ENCODE measurements around the gene C2orf74. TPM values are rescaled to one million over a fixed set of nuclear protein-coding genes. Genes with fewer than 3 reads are reported as not detected.
"Not testable (repeated sequence)": the region's sequence is repeated elsewhere in the genome, so short reads cannot be mapped to it uniquely, and the experiment has no call there.

Gene C2orf74
- 51.5 and 80.7 TPM in 2 replicates for total RNA-seq (2014; rRNA removed; shearing (Covaris generic))

DNA sequence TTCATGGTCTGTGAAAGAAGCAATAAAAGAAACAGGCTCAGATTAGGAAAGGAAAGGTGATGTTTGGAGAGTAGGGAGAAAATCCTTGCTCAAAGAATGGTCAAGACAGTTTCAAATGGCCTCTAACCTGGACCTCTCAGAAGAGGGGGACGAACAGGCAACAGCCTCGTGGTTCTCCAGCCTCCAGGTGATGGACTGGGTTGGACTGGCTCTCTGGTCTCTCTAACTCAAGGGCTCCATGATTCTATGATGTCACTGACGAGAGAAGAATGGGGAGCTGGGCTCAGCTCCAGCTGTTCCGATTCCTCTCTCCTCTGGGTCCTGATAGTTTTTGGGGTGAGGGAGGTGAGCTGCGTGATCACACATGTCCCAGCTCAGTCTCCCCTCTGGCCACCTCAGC lies at the start of gene C2orf74:
Gene C2orf74 (plus strand): TSS at position 301 of the 400 bp plus-strand sequence. CDS start 327 bp downstream, outside the sequence.
- DNase-seq (ENCODE audit: low spot score), result no peak

- no peak for DNase-seq (ENCODE audit: low spot score)
These were observed 47.8 kb upstream of the C2orf74 start for GRCh38 chr2:61114147-61114546.

DNA sequence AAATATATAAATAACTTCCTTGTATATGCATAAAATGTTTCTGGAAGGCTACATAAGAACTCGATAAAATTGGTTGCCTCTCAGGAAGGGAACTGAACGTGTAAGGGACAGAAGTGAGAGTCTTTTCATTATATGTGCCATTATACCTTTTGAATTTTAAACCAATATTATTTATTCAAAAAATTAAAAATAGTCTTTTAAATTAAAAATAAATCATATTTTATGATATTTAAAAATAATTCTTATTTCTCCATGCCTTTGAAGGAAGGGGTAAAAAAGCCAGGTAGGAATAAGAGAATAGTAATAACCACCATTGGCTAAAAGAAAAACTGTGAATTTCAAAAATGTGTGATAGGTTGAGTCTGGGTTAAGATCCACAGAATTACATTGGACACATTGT lies 45.7 kb upstream of the C2orf74 start:
- DNase-seq (ENCODE audit: low spot score), result no peak

GRCh38 chr2:61117534-61117933 lies 44.5 kb upstream of the C2orf74 start:
- DNase-seq (ENCODE audit: low spot score), result peak; percentile 11

DNA sequence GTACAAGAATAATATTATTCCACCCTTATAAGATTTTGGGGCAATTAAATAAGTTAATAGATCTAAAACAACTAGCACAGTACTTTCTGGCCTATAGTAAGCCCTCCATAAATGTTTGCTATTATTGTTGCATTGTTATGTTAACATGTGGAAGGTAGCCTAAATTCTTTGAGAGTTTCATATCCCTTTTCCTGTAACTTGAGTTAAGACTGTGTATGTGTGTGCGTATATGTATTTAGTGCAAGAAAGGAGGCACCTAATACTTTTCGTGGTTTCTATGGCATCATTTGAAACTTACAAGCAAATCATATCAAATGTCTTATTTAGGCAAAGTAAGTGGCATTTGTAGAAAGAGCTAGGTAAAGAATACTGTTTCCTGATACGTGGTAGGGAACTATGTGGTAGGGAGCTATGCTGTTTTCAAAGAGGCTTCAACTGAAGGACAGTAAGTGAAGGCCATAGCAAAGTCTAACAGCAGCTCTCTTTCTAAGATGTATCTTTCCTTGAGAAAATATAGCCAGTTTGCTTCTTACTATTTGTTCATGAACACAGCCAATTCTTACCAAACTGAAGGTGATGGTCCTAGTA lies 36.8 kb upstream of the C2orf74 start:
- DNase-seq (ENCODE audit: low spot score), result no peak

DNA sequence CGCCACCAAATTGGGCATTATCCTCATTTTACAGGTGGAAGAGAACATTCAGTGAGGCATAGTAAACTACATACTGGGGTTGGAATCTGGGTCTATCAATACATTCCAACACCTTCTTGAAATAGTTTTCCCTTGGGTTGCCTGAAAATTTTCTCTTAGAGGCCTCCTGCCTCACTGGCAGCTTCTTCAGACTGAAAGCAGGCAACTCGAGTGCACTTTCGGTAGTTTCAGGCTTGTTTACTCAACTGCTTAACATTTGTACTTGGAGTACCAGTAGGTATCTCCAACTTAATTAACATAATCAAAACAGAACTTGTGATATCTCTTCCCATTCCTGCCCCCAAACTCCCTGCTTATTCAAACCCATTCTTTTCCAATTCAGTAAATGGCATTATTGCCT lies 36.2 kb upstream of the C2orf74 start:
- DNase-seq (ENCODE audit: low spot score), result no peak

GRCh38 chr2:61128122-61128521 lies 33.9 kb upstream of the C2orf74 start:
- not testable (repeated sequence) for DNase-seq (ENCODE audit: low spot score)

GRCh38 chr2:61134141-61134540 lies 27.8 kb upstream of the C2orf74 start:
- no peak for DNase-seq (ENCODE audit: low spot score)

DNA sequence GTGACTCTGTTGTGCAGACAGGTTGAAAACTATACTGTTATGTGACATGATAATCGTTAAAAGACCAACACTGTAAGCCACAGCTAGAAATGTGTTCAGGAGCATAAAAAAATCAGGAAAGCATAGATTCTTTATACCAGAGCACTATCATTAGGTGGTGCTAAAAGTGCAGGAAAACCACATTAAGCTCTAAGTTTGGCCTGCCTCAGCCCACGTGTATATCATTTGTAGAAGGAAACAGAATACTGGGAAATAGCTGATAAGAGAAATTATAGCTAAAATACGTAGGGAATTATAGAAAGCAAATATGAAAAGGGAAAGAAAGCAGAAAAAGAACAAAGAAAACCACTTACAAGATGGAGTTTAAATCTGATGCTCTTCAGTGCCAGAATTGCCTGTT lies 26.5 kb upstream of the C2orf74 start:
- peak; percentile 30 for DNase-seq (ENCODE audit: low spot score)

- no peak for DNase-seq (ENCODE audit: low spot score)
These were observed 23.1 kb upstream of the C2orf74 start for GRCh38 chr2:61138859-61139258.

- no peak for DNase-seq (ENCODE audit: low spot score)
These were observed 20.8 kb upstream of the C2orf74 start for GRCh38 chr2:61141151-61141550.

DNA sequence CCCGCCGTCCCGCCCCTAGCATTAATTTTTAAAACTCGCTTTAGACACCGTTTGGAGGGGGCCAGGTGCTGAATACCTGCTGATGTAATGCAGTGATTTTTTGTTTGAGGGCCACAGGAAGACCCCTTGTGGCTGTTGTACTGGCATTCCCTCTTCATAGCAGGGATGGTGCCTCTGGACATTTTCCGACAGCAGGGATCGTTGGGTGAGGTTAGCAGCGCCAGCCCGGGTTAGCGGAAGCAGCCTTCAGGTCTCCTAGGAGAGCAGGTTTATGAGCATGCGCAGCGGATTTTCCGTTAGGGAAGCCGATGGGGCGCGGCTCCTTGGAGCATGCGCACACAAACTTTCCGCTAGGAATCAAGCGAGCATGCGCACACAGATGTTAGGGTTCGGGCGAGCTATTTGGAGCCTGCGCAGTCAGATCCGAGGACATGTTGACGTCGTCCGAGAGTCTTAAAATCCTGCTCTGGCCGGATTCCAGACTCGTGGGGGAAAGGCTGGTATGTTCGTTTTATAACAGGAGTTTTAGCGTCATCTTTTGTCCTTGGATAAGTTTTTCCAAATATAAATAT lies 17.2 kb upstream of the C2orf74 start:
- DNase-seq (ENCODE audit: low spot score), result peak; percentile 98

DNA sequence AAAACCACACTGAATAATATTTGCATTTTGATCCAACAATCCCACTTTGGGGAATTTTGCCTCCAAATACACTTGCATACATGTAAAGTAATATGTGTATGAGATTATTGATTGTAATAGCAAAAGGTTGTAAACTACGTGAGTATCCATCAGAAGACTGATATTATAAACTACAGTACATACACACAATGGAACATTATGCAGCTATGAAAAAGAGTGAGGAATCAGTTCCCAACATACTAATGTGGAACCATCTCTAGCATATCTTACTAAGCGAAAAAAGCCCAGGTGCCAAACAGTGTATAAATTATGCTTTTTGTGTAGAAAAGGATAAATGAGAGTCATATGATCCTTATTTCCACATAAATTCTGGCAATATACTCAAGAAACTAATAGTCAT lies 16.0 kb upstream of the C2orf74 start:
- DNase-seq (ENCODE audit: low spot score), result no peak

- not testable (repeated sequence) for DNase-seq (ENCODE audit: low spot score)
These were observed 13.9 kb upstream of the C2orf74 start for GRCh38 chr2:61148091-61148490.

DNA sequence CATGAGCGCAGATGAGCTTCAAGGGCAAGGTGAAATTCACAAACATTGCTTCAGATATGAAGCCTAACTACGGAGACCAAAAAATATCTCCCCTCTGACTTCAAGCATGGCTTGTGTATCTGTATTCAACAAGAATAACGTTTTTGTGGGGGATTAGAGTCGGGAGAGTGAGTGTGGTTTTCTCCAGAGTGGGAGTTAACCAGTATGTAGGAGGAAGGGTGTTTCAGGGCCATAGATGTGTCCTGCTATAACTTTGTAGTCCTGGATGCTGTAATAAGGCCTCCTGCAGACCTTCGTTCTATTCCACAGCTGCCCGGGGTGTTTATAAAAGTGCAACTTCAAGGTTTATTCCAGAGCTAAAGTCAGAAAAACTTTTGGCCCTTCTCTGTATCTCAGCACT lies 12.9 kb upstream of the C2orf74 start:
- no peak for DNase-seq (ENCODE audit: low spot score)

GRCh38 chr2:61151436-61151835 lies 10.6 kb upstream of the C2orf74 start:
- peak; percentile 42 for DNase-seq (ENCODE audit: low spot score)

GRCh38 chr2:61157371-61158003 lies 4.5 kb upstream of the C2orf74 start:
- DNase-seq (ENCODE audit: low spot score), result no peak

- DNase-seq (ENCODE audit: low spot score), result no peak
These were observed 3.5 kb upstream of the C2orf74 start for GRCh38 chr2:61158356-61158955.

- DNase-seq (ENCODE audit: low spot score), result no peak
These were observed 733 bp downstream of the C2orf74 start for GRCh38 chr2:61162721-61163120.

- not testable (repeated sequence) for DNase-seq (ENCODE audit: low spot score)
These were observed 3.1 kb downstream of the C2orf74 start for GRCh38 chr2:61165082-61165481.

- DNase-seq (ENCODE audit: low spot score), result no peak
These were observed 4.0 kb downstream of the C2orf74 start for GRCh38 chr2:61165946-61166345.

GRCh38 chr2:61167579-61167978 lies 5.6 kb downstream of the C2orf74 start:
- DNase-seq (ENCODE audit: low spot score), result no peak

- DNase-seq (ENCODE audit: low spot score), result no peak
These were observed 10.7 kb downstream of the C2orf74 start for GRCh38 chr2:61172671-61173070.
